Neuronal stem cell (in vitro differentiated cells): ENCODE measurements around the gene WWP2.

Experiments used
- DNase-seq: peaks from one replicate; pipeline ENCODE4 v3.0.0-alpha.2; 2013; ENCODE audit warnings: low spot score
- H2AFZ ChIP-seq: one replicate; pipeline ENCODE4 v1.6.1; 2013; ENCODE audit warnings: mild to moderate bottlenecking, low read length, inconsistent platforms
- H2AK5ac ChIP-seq: 2 replicates; pipeline ENCODE4 v1.6.1; 2013; ENCODE audit warnings: low read depth, mild to moderate bottlenecking, inconsistent platforms, low read length, moderate library complexity, mixed read lengths
- H2BK120ac ChIP-seq: 2 replicates; pipeline ENCODE4 v1.6.1; 2013; ENCODE audit warnings: low read depth, mild to moderate bottlenecking, inconsistent platforms, low read length, moderate library complexity, mixed read lengths
- H2BK12ac ChIP-seq: one replicate; pipeline ENCODE4 v1.6.1; 2013; ENCODE audit warnings: low read length, inconsistent platforms
- H2BK15ac ChIP-seq: 2 replicates; pipeline ENCODE4 v1.6.1; 2013; ENCODE audit warnings: mild to moderate bottlenecking, low read length, inconsistent platforms, mixed read lengths
- H2BK5ac ChIP-seq: one replicate; pipeline ENCODE4 v1.6.1; 2013; ENCODE audit warnings: inconsistent platforms, mild to moderate bottlenecking, low read length, moderate library complexity
- H3K14ac ChIP-seq: one replicate; pipeline ENCODE4 v1.6.1; 2013; ENCODE audit warnings: low read length, inconsistent platforms
- H3K18ac ChIP-seq: 2 replicates; pipeline ENCODE4 v1.6.1; 2013; ENCODE audit warnings: low read length, inconsistent platforms
- H3K23ac ChIP-seq: 2 replicates; pipeline ENCODE4 v1.6.1; 2013; ENCODE audit warnings: low read depth, mild to moderate bottlenecking, mixed read lengths, low read length, inconsistent platforms; ENCODE audit not compliant: poor library complexity
- H3K27ac ChIP-seq: replicated peaks from 3 replicates; pipeline ENCODE4 v1.5.1; 2013; ENCODE audit warnings: low read length, inconsistent platforms
- H3K27me3 ChIP-seq, 3 experiments: 2 replicates each; pipeline ENCODE4 v1.6.1; 2013; ENCODE audit warnings: low read length in 3 of 3, mild to moderate bottlenecking in 2 of 3, inconsistent platforms in 1 of 3, low read depth in 1 of 3, mixed read lengths in 1 of 3, moderate library complexity in 1 of 3; ENCODE audit not compliant: control insufficient read depth in 3 of 3, insufficient read depth in 3 of 3
- H3K36me3 ChIP-seq, 2 donors: replicated peaks in 1 of 2; 2 replicates each; pipeline ENCODE4 v1.6.1; 2013; ENCODE audit warnings: low read length in 2 of 2; ENCODE audit not compliant: control insufficient read depth in 2 of 2, insufficient read depth in 2 of 2
- H3K4ac ChIP-seq: 2 replicates; pipeline ENCODE4 v1.6.1; 2013; ENCODE audit warnings: inconsistent platforms, mild to moderate bottlenecking, low read length, moderate library complexity
- H3K4me1 ChIP-seq, 2 donors: 1 replicate in 1 of 2; 2 replicates in 1 of 2; pipeline ENCODE4 v1.6.1; 2013; ENCODE audit warnings: low read length in 2 of 2, low read depth in 1 of 2; ENCODE audit not compliant: control insufficient read depth in 2 of 2, insufficient read depth in 1 of 2
- H3K4me2 ChIP-seq: one replicate; pipeline ENCODE4 v1.6.1; 2013; ENCODE audit warnings: mild to moderate bottlenecking, low read length, inconsistent platforms; ENCODE audit not compliant: insufficient read depth, poor library complexity, severe bottlenecking
- H3K4me3 ChIP-seq, 2 donors: 2 replicates each; pipeline ENCODE4 v1.5.1; 2013; ENCODE audit warnings: low read length in 2 of 2, mild to moderate bottlenecking in 2 of 2, inconsistent platforms in 1 of 2, moderate library complexity in 1 of 2
- H3K79me1 ChIP-seq: one replicate; pipeline ENCODE4 v1.6.1; 2013; ENCODE audit warnings: low read depth, mild to moderate bottlenecking, inconsistent platforms, low read length, moderate library complexity
- H3K9ac ChIP-seq: one replicate; pipeline ENCODE4 v1.6.1; 2013; ENCODE audit warnings: mild to moderate bottlenecking, low read depth, low read length, inconsistent platforms; ENCODE audit not compliant: poor library complexity
- H3K9me3 ChIP-seq, 2 donors: replicated peaks in 1 of 2; 2 replicates each; pipeline versions ENCODE3 to v1.6.1; 2013; ENCODE audit warnings: low read length in 2 of 2, mild to moderate bottlenecking in 2 of 2, inconsistent platforms in 1 of 2, low read depth in 1 of 2, mixed read lengths in 1 of 2, moderate library complexity in 1 of 2; ENCODE audit not compliant: control insufficient read depth in 2 of 2, insufficient read depth in 1 of 2
- H4K8ac ChIP-seq: one replicate; pipeline ENCODE4 v1.6.1; 2013; ENCODE audit warnings: low read depth, mild to moderate bottlenecking, inconsistent platforms, low read length, moderate library complexity
- H4K91ac ChIP-seq: one replicate; pipeline ENCODE4 v1.6.1; 2013; ENCODE audit warnings: low read length, low read depth, mild to moderate bottlenecking, inconsistent platforms; ENCODE audit not compliant: poor library complexity
- WGBS, 2 donors: extraction: QIAGEN DNeasy Blood & Tissue Kit; methylation state at CpG; one replicate each; pipeline ENCODE4 v1.1.7; 2013; ENCODE audit warnings: missing lambda C conversion rate in 2 of 2, mixed read lengths in 1 of 2; ENCODE audit not compliant: insufficient read length in 2 of 2, insufficient replicate concordance in 1 of 2; ENCODE audit errors: extremely low coverage in 2 of 2; 5-methylcytosine and 5-hydroxymethylcytosine counted together

The WWP2 gene

DNA sequence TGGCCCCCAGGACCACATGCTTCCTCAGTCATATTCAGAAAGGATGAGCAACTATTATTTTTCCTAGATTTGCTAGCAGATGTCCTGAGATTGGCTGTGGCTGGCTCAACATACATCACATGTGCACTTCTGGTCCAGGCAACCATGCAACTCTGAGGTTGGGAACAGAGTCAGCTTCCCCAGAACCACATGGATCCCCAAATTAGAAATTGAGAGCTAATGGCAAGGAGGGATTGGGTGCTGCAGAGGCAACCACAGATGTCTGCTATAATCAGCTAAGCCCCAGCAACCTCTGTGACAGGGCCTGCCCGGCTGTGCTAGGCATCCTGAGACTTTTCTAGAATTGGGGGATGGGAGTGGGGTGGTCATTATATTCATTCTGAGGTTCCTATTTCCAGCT lies 155.2 kb downstream of the WWP2 start:
- Histone ChIP-seq H3K27me3 (no peaks in the 10 kb centered on the region), H2AFZ (no peak overlapping the region), H3K4me2 (no peak overlapping the region), H2BK15ac (no peak overlapping the region), H3K4me3 (no peak overlapping the region), H4K8ac (no peak overlapping the region), H3K4me1 (peaks cover 11 to 12% of the 10 kb centered on the region in 2 donors), H3K9ac (no peak overlapping the region), H3K23ac (no peak overlapping the region), H2BK120ac (no peak overlapping the region), H3K27ac (no peak overlapping the region), H2BK5ac (no peak overlapping the region), H2AK5ac (no peak overlapping the region), H3K79me1 (no peaks in the 10 kb centered on the region), H3K18ac (no peak overlapping the region), H3K9me3 (no peaks in the 10 kb centered on the region), H3K14ac (no peak overlapping the region), H3K36me3 (no peaks in the 10 kb centered on the region), H3K4ac (no peak overlapping the region), H4K91ac (no peak overlapping the region), H2BK12ac (no peak overlapping the region)
- no CpG with 5 or more reads among the region's 1 CpG for WGBS, 2 donors
- DNase-seq, result no peak

DNA sequence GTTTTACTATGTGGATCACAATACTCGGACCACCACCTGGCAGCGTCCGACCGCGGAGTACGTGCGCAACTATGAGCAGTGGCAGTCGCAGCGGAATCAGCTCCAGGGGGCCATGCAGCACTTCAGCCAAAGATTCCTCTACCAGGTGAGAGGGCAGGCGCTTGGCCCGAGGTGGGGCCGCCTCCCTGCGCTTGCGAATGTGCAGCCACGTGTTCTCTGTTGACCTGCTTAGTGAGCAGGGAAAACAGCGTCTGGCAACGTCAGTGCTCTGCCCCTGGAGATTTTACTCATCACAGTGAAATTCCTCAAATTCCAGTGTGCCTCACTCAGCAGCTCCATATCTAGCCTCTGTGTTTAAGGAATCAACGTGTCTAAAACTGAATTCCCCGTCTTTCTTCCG lies 155.6 kb downstream of the WWP2 start:
- Histone ChIP-seq H3K23ac (no peak overlapping the region), H3K27me3 (no peaks in the 10 kb centered on the region), H4K8ac (no peak overlapping the region), H2BK15ac (no peak overlapping the region), H3K9ac (no peak overlapping the region), H2AK5ac (no peak overlapping the region), H3K9me3 (no peaks in the 10 kb centered on the region), H3K27ac (peak overlapping the region; percentile 43), H3K4me2 (no peak overlapping the region), H3K18ac (peak overlapping the region; percentile 40), H3K4me1 (peaks cover 11 to 12% of the 10 kb centered on the region in 2 donors), H2BK120ac (no peak overlapping the region), H2BK12ac (no peak overlapping the region), H2BK5ac (no peak overlapping the region), H3K14ac (no peak overlapping the region), H4K91ac (no peak overlapping the region), H3K4ac (no peak overlapping the region), H3K4me3 (no peak overlapping the region), H3K36me3 (no peaks in the 10 kb centered on the region), H2AFZ (no peak overlapping the region), H3K79me1 (no peaks in the 10 kb centered on the region)
- WGBS, 2 donors, result no CpG with 5 or more reads among the region's 20 CpGs
- DNase-seq, result peak; percentile 42

- H2AFZ ChIP-seq, result no peak overlapping the region
- H3K4me3 ChIP-seq, result no peak overlapping the region
- no peak overlapping the region for H2BK5ac ChIP-seq
- H3K23ac ChIP-seq, result no peak overlapping the region
- no peak overlapping the region for H2AK5ac ChIP-seq
- no peaks in the 10 kb centered on the region for H3K36me3 ChIP-seq
- no CpG with 5 or more reads among the region's 1 CpG for WGBS, 2 donors
- no peaks in the 10 kb centered on the region for H3K9me3 ChIP-seq
- no peak overlapping the region for H2BK12ac ChIP-seq
- H3K14ac ChIP-seq, result no peak overlapping the region
- no peak overlapping the region for H2BK120ac ChIP-seq
- no peak overlapping the region for H4K91ac ChIP-seq
- H3K79me1 ChIP-seq, result no peaks in the 10 kb centered on the region
- no peak overlapping the region for H2BK15ac ChIP-seq
- no peak overlapping the region for H3K4ac ChIP-seq
- no peak for DNase-seq
- H3K18ac ChIP-seq, result no peak overlapping the region
- peaks cover 11 to 12% of the 10 kb centered on the region in 2 donors for H3K4me1 ChIP-seq
- H3K27ac ChIP-seq, result peak overlapping the region; percentile 43
- H3K4me2 ChIP-seq, result no peak overlapping the region
- no peaks in the 10 kb centered on the region for H3K27me3 ChIP-seq
- no peak overlapping the region for H4K8ac ChIP-seq
- H3K9ac ChIP-seq, result no peak overlapping the region
Observed at GRCh38 chr16:69918241-69918640, 156.1 kb downstream of the WWP2 start.

DNA sequence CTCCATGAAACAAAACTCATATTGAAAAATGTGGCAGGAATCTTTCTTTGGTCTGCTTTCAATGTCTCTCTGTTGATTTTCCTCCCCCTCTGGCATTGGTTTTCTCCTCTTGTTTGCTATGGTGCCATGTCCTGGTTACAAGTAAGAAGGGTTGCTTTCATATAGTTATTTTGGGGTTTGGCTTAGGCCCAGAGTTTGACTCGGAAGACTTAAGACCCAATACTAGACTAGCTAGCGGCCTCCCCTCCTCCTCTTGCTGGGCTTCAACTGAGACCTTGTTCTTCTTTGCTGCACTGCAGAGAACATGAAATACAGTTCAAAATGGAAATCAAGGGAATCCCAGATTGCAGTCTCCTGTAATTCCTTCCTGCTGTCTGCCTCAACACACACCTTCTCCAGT lies 159.0 kb downstream of the WWP2 start:
- H3K27ac ChIP-seq, result no peak overlapping the region
- H3K79me1 ChIP-seq, result no peaks in the 10 kb centered on the region
- no peak overlapping the region for H3K4me3 ChIP-seq
- no peak for DNase-seq
- H2BK5ac ChIP-seq, result no peak overlapping the region
- H3K36me3 ChIP-seq, result peaks cover 0 to 5% of the 10 kb centered on the region in 2 donors
- no CpG with 5 or more reads among the region's 2 CpGs for WGBS, 2 donors
- no peak overlapping the region for H2BK12ac ChIP-seq
- no peak overlapping the region for H3K14ac ChIP-seq
- H4K8ac ChIP-seq, result no peak overlapping the region
- no peak overlapping the region for H3K9ac ChIP-seq
- H3K4ac ChIP-seq, result no peak overlapping the region
- no peak overlapping the region for H3K23ac ChIP-seq
- no peaks in the 10 kb centered on the region for H3K9me3 ChIP-seq
- no peak overlapping the region for H2AK5ac ChIP-seq
- H3K4me2 ChIP-seq, result no peak overlapping the region
- H2BK120ac ChIP-seq, result no peak overlapping the region
- H3K27me3 ChIP-seq, result no peaks in the 10 kb centered on the region
- no peak overlapping the region for H3K18ac ChIP-seq
- H3K4me1 ChIP-seq, result peaks cover 15 to 16% of the 10 kb centered on the region in 2 donors
- no peak overlapping the region for H2AFZ ChIP-seq
- no peak overlapping the region for H2BK15ac ChIP-seq
- H4K91ac ChIP-seq, result no peak overlapping the region
